GM23248 (cell line): Measurements from ENCODE around the gene AADAT. TPM values are rescaled to one million over a fixed set of nuclear protein-coding genes. Genes with fewer than 3 reads are reported as not detected.
A peak's percentile ranks its signal among the peaks of the same experiment; 100 is the strongest.

Experiments
- DNase-seq: peaks from one replicate; pipeline ENCODE4 v3.0.0-alpha.2; 2015
- H2AFZ ChIP-seq: fragments of 200-600 bp; sonication (generic); 2 replicates; pipeline ENCODE4 v1.6.1; 2016; ENCODE audit warnings: antibody characterized with exemption
- H3F3A ChIP-seq: fragments of 200-600 bp; sonication (generic); 2 replicates; pipeline ENCODE4 v1.6.1; 2016; ENCODE audit warnings: mild to moderate bottlenecking, antibody characterized with exemption, mixed run types; ENCODE audit not compliant: insufficient read depth
- H3K27ac ChIP-seq: fragments of 200-600 bp; sonication (generic); 2 replicates; pipeline ENCODE4 v1.5.1; 2016; ENCODE audit warnings: mild to moderate bottlenecking
- H3K27me3 ChIP-seq: fragments of 200-600 bp; sonication (generic); replicated peaks from 2 replicates; pipeline ENCODE4 v1.6.1; 2016; ENCODE audit warnings: mild to moderate bottlenecking; ENCODE audit not compliant: insufficient read depth
- H3K36me3 ChIP-seq: fragments of 200-600 bp; sonication (generic); 2 replicates; pipeline ENCODE4 v1.6.1; 2016; ENCODE audit warnings: low read depth, mild to moderate bottlenecking
- H3K4me1 ChIP-seq: fragments of 200-600 bp; sonication (generic); 2 replicates; pipeline ENCODE4 v1.6.1; 2016; ENCODE audit warnings: mild to moderate bottlenecking; ENCODE audit not compliant: insufficient read depth
- H3K4me2 ChIP-seq: fragments of 200-600 bp; sonication (generic); one replicate; pipeline ENCODE4 v1.6.1; 2016; ENCODE audit warnings: mild to moderate bottlenecking; ENCODE audit not compliant: unreplicated experiment
- H3K4me3 ChIP-seq: fragments of 200-600 bp; sonication (generic); 2 replicates; pipeline ENCODE4 v1.5.1; 2016; ENCODE audit warnings: mild to moderate bottlenecking
- H3K79me2 ChIP-seq: fragments of 200-600 bp; sonication (generic); 2 replicates; pipeline ENCODE4 v1.6.1; 2016; ENCODE audit warnings: mild to moderate bottlenecking; ENCODE audit not compliant: insufficient read depth
- H3K9ac ChIP-seq: fragments of 200-600 bp; sonication (generic); 2 replicates; pipeline ENCODE4 v1.6.1; 2016; ENCODE audit warnings: mild to moderate bottlenecking
- H3K9me2 ChIP-seq: fragments of 200-600 bp; sonication (generic); 2 replicates; pipeline ENCODE4 v1.6.1; 2016; ENCODE audit warnings: mixed run types, mild to moderate bottlenecking, moderate library complexity; ENCODE audit not compliant: insufficient read depth
- H3K9me3 ChIP-seq: fragments of 200-600 bp; sonication (generic); one replicate; pipeline ENCODE4 v1.6.1; 2017; ENCODE audit warnings: low read depth
- H4K20me1 ChIP-seq: fragments of 200-600 bp; sonication (generic); 2 replicates; pipeline ENCODE4 v1.6.0; 2016; ENCODE audit not compliant: insufficient read depth
- EZH2 ChIP-seq: fragments of 200-600 bp; sonication (generic); IDR thresholded peaks from 2 replicates; pipeline ENCODE4 v1.6.1; 2018; ENCODE audit warnings: antibody characterized with exemption, mild to moderate bottlenecking; ENCODE audit not compliant: insufficient read depth, poor library complexity, severe bottlenecking
- EZH2phosphoT487 ChIP-seq: fragments of 200-600 bp; sonication (generic); IDR thresholded peaks from 2 replicates; pipeline ENCODE4 v1.6.1; 2018; ENCODE audit warnings: antibody characterized with exemption, moderate library complexity, mild to moderate bottlenecking, low read depth; ENCODE audit not compliant: insufficient read depth
- WGBS, 2 experiments: methylation state at CpG; one replicate each; pipeline ENCODE4 v1.1.6; 2015 to 2017; ENCODE audit warnings: low lambda C conversion rate in 2 of 2, low coverage in 1 of 2; ENCODE audit errors: missing lambda C conversion rate in 2 of 2; 5-methylcytosine and 5-hydroxymethylcytosine counted together
- in situ Hi-C: fragments of 300-500 bp; cut with MboI; formaldehyde crosslinking; loops from 2 replicates; pipeline ENCODE4 v1.15.0; 2020
- polyA plus RNA-seq: library from polyadenylated mRNA; unstranded; fragments of >200 nt; fragmentation: Nextera tagmentation; extraction: Ambion mirVana; gene quantifications from 2 replicates; pipeline ENCODE4 v1.2.1, GENCODE V29; 2016
- small RNA-seq: library from RNA; depleted of rRNA; stranded (forward); fragments of <200 nt; gene quantifications from one replicate; pipeline ENCODE3, GENCODE V24; 2014; ENCODE audit warnings: low read depth, low replicate concordance
- total RNA-seq: library from RNA; depleted of rRNA; stranded (reverse); fragments of >200 nt; shearing (Covaris generic); gene quantifications from 2 replicates; pipeline ENCODE4 v1.2.3, GENCODE V29; 2014; rRNA removed

AADAT gene
- total and polyA plus RNA-seq, 2 experiments from 2014 or later, result 4.3 to 7.7 TPM

DNA sequence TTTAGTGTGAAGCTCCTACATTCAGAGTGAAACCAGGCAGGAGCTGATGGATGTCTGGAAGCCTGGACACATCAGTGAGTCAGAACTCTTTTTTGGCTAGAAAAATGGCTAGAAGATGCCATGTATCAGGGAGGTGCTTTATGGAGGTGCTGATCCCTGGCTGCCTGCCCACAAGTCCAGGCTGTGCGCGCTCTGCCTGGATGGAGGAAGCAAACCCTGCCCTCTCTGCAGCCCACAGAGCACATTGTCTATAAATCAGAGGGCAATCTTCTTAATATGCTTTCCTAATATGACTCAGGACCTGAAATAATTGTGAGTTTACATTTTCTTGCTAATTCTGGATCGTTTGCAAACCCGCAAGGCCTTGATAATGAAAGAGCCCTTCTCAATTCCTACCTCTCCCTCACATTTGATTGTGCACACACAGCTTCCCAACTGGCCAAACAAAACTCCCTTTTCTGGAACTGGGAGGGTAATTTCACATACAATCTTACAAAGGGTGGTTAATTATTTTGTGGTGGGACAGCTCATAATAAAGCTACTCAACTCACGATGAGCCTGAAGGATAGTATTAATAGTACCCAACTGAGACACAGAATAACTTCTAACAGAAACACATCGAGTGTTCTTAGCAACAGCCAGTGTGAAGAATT is 75.3 kb downstream of the AADAT start:
- Histone ChIP-seq H3K9me3 (no peaks in the 10 kb centered on the region), H3K27ac (no peak overlapping the region), H3K9me2 (no peaks in the 10 kb centered on the region), H3K4me2 (peak overlapping the region; percentile 16), H3K36me3 (no peaks in the 10 kb centered on the region), H3K4me3 (no peak overlapping the region), H3K79me2 (0 out of 2 replicates have a peak, but pooled peaks cover 6% of the 10 kb centered on the region), H3K4me1 (peaks cover 11% of the 10 kb centered on the region), H4K20me1 (no peaks in the 10 kb centered on the region), H3K9ac (no peak overlapping the region), H3K27me3 (no peaks in the 10 kb centered on the region), H2AFZ (no peak overlapping the region), H3F3A (peaks cover 14% of the 10 kb centered on the region; the same call in 1 of the 2 replicates)
- in situ Hi-C loops, result no loop called here
- WGBS, 2 experiments, result 46 to 55% methylated on average over 6 of the region's 6 CpGs
- peak; percentile 62 for DNase-seq
- TF ChIP-seq EZH2 (no peak), EZH2phosphoT487 (no peak)

DNA sequence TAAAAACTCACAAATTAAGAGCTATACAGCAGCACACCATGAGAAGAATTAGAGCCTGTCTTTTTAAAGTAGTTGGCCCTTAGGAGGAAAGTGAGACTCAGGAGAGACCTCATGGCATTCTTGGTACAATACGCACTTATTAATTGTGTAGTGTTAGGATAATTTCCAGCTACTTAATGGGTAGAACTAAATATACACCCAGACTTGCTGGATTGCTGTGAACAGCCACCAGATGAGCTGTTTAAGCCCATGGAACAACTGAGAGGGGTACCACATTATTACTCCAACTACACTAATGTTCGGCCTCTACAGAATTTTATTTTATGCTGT is 77.2 kb downstream of the AADAT start:
- DNase-seq, result no peak
- no peaks in the 10 kb centered on the region for H3K9me3 ChIP-seq
- peaks cover 14% of the 10 kb centered on the region; the same call in 1 of the 2 replicates for H3F3A ChIP-seq
- no peak overlapping the region for H3K9ac ChIP-seq
- peaks cover 11% of the 10 kb centered on the region for H3K4me1 ChIP-seq
- no peak overlapping the region for H3K4me3 ChIP-seq
- 0 out of 2 replicates have a peak, but pooled peaks cover 6% of the 10 kb centered on the region for H3K79me2 ChIP-seq
- H3K9me2 ChIP-seq, result no peaks in the 10 kb centered on the region
- in situ Hi-C loops, result no loop called here
- H3K27me3 ChIP-seq, result no peaks in the 10 kb centered on the region
- TF ChIP-seq EZH2 (no peak), EZH2phosphoT487 (no peak)
- no peak overlapping the region for H2AFZ ChIP-seq
- H4K20me1 ChIP-seq, result no peaks in the 10 kb centered on the region
- no peaks in the 10 kb centered on the region for H3K36me3 ChIP-seq
- 77 to 79% methylated on average over 2 of the region's 2 CpGs for WGBS, 2 experiments
- no peak overlapping the region for H3K27ac ChIP-seq
- H3K4me2 ChIP-seq, result no peak overlapping the region

DNA sequence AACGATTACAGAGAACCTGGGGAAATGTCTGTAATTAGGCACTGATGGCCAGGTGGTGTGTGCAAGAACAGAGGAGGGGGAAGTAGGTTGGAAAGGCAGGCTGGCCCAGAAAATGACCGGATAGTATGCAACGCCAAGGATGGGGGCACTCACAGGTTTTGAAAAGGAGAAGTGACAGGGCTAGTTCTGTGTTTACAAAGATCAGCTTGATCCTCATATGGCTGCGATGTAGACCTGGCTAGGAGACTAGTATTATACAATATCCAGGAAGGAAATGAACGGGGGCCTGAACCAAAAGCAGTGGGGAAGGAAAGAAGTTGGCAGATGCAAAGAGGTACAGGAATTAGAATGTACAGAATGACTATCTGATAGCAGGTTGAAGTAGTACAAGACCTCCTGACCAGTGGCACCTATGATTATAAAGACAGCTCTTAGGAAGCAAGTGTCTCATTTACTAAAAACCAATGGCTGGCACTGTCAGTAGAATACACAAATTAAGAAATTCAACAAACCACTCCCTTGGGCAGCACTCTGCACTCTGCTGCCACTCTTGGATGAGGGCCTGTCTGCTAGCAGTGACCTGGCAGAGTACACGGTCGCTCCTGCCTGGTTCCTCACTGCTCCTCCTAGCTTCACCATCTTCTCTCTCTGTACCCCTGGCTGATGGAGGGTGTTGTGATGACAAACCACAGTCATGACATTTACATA is 77.7 kb downstream of the AADAT start:
- Histone ChIP-seq H3K4me3 (no peak overlapping the region), H3K9me2 (no peaks in the 10 kb centered on the region), H3K36me3 (no peaks in the 10 kb centered on the region), H3F3A (peaks cover 14% of the 10 kb centered on the region; the same call in 1 of the 2 replicates), H3K9me3 (no peaks in the 10 kb centered on the region), H3K4me2 (no peak overlapping the region), H3K27me3 (no peaks in the 10 kb centered on the region), H2AFZ (no peak overlapping the region), H3K4me1 (peaks cover 11% of the 10 kb centered on the region), H4K20me1 (no peaks in the 10 kb centered on the region), H3K79me2 (0 out of 2 replicates have a peak, but pooled peaks cover 6% of the 10 kb centered on the region), H3K9ac (no peak overlapping the region), H3K27ac (no peak overlapping the region)
- WGBS, 2 experiments, result 61 to 66% methylated on average over 6 to 7 of the region's 7 CpGs
- no peak for DNase-seq
- in situ Hi-C loops, result no loop called here
- no peak for TF ChIP-seq EZH2phosphoT487
- no peak for TF ChIP-seq EZH2

Small RNA genes lying within 50 kb of the gene (small RNA-seq; reads per million reads assigned to genes)
- gene APOBEC3AP1, result not detected

Other genes starting within 250 kb of the AADAT start
- gene MFAP3L, start 63.6 kb downstream of the AADAT start, total RNA-seq, result 19.3 and 20.8 TPM in 2 replicates
- gene MFAP3L, start 63.6 kb downstream of the AADAT start, polyA plus RNA-seq, result 5.2 and 6.4 TPM in 2 replicates